GM18909 (cell line): ENCODE data around the gene COQ9.
"Not testable (repeated sequence)": the region's sequence is repeated elsewhere in the genome, so short reads cannot be mapped to it uniquely, and the experiment has no call there.

ENCODE experiments used
- ATAC-seq: cut with Tn5 transposase; IDR thresholded peaks from one replicate; pipeline ENCODE4 v1.9.1; 2021; ENCODE audit warnings: mild to moderate bottlenecking; ENCODE audit not compliant: unreplicated experiment, poor library complexity

The COQ9 gene

GRCh38 chr16:57483725-57484514 lies 36.6 kb downstream of the COQ9 start:
- no peak for ATAC-seq

GRCh38 chr16:57484515-57485005 lies 37.3 kb downstream of the COQ9 start:
- ATAC-seq: no peak

GRCh38 chr16:57485091-57485915 lies 38.0 kb downstream of the COQ9 start:
- no peak for ATAC-seq

GRCh38 chr16:57485916-57486857 lies 38.9 kb downstream of the COQ9 start, which contains the start of gene DOK4:
Gene DOK4, minus strand, starts transcription at chr16:57486493. Its CDS starts 6,986 bp downstream, at chr16:57479507.
- ATAC-seq: peak; percentile 87

- no peak for ATAC-seq
Observed at GRCh38 chr16:57486858-57487834, 39.9 kb downstream of the COQ9 start.

GRCh38 chr16:57489229-57489628 lies 42.0 kb downstream of the COQ9 start:
- no peak for ATAC-seq

- no peak for ATAC-seq
Observed at GRCh38 chr16:57493767-57494166, 46.5 kb downstream of the COQ9 start.

- ATAC-seq: no peak
Observed at GRCh38 chr16:57497121-57497520, 49.8 kb downstream of the COQ9 start.

GRCh38 chr16:57498031-57498430 lies 50.8 kb downstream of the COQ9 start:
- no peak for ATAC-seq

GRCh38 chr16:57499941-57500340 lies 52.7 kb downstream of the COQ9 start:
- not testable (repeated sequence) for ATAC-seq

GRCh38 chr16:57500578-57501111 lies 53.4 kb downstream of the COQ9 start:
- no peak for ATAC-seq

- no peak for ATAC-seq
Observed at GRCh38 chr16:57501492-57501891, 54.2 kb downstream of the COQ9 start.

- no peak for ATAC-seq
Observed at GRCh38 chr16:57502048-57502775, 54.9 kb downstream of the COQ9 start.

- ATAC-seq: no peak
Observed at GRCh38 chr16:57503366-57503765, 56.1 kb downstream of the COQ9 start.

GRCh38 chr16:57504001-57504400 lies 56.7 kb downstream of the COQ9 start:
- no peak for ATAC-seq

- no peak for ATAC-seq
Observed at GRCh38 chr16:57504491-57504890, 57.2 kb downstream of the COQ9 start.

- no peak for ATAC-seq
Observed at GRCh38 chr16:57505169-57505568, 57.9 kb downstream of the COQ9 start.
